Right lobe of liver (tissue), 6 donors: ENCODE data around the gene MYO18A. TPM values are rescaled to one million over a fixed set of nuclear protein-coding genes. Genes with fewer than 3 reads are reported as not detected.

ENCODE experiments used
- ATAC-seq, 4 donors: fragments of 200-7000 bp; cut with Tn5 transposase; one replicate each; pipeline ENCODE4 v1.9.1; 2020; ENCODE audit warnings: mild to moderate bottlenecking in 4 of 4, moderate library complexity in 4 of 4
- DNase-seq, 3 donors: peaks; one replicate each; pipeline ENCODE4 v3.0.0-alpha.2; 2020
- H3K27ac ChIP-seq, 3 donors: fragments of 200-600 bp; one replicate each; pipeline ENCODE4 v1.8.0; 2022
- H3K27me3 ChIP-seq, 2 donors: fragments of 200-600 bp; one replicate each; pipeline ENCODE4 v1.8.0; 2022
- H3K36me3 ChIP-seq, 4 donors: fragments of 200-600 bp; sonication (generic) in 1 of 4; one replicate each; pipeline versions ENCODE4 v1.5.1 to v1.8.0; 2017 to 2022; ENCODE audit warnings: control low read depth in 1 of 4
- H3K4me1 ChIP-seq, 4 donors: fragments of 200-600 bp; sonication (generic) in 1 of 4; one replicate each; pipeline versions ENCODE4 v1.5.1 to v1.8.0; 2017 to 2022; ENCODE audit warnings: control low read depth in 1 of 4
- H3K4me3 ChIP-seq, 3 donors: fragments of 200-600 bp; one replicate each; pipeline ENCODE4 v1.8.0; 2022
- H3K9me3 ChIP-seq, 4 donors: fragments of 200-600 bp; sonication (generic) in 1 of 4; one replicate each; pipeline versions ENCODE4 v1.5.1 to v1.8.0; 2017 to 2022; ENCODE audit warnings: control low read depth in 1 of 4
- POLR2A ChIP-seq: fragments of 450-650 bp; IDR thresholded peaks from one replicate; pipeline ENCODE4 v1.6.1; 2017; ENCODE audit warnings: antibody characterized with exemption, mild to moderate bottlenecking
- WGBS: methylation state at CpG from one replicate; pipeline ENCODE4 v1.1.6; 2018; ENCODE audit warnings: low coverage, low lambda C conversion rate; ENCODE audit not compliant: insufficient coverage; ENCODE audit errors: missing lambda C conversion rate; 5-methylcytosine and 5-hydroxymethylcytosine counted together
- intact Hi-C, 2 donors: fragments of 100-400 bp; cut with DNase I; formaldehyde crosslinking; loops; one replicate each; pipeline versions ENCODE4 v1.11.2 to v1.14.1; 2022
- total RNA-seq, 6 experiments: library from RNA; depleted of rRNA in 2 of 6; stranded (reverse); fragments of >200 nt in 2 of 6; fragmentation: NEBNext Ultra II Directional in 3 of 6; extraction: Animal tissue kit (Norgen Biotek cat#: 25700) in 3 of 6; gene quantifications; one replicate each; pipeline versions ENCODE4 v1.1.0 to v1.2.4, GENCODE V29; 2016 to 2023
- TF ChIP-seq, protein P1 (sequence below), 4 donors: fragments of 200-600 bp in 3 of 4; fragments of 450-650 bp in 1 of 4; IDR thresholded peaks; one replicate each; pipeline versions ENCODE4 v1.5.1 to v1.8.0; 2016 to 2022; ENCODE audit warnings: antibody characterized with exemption in 4 of 4, mild to moderate bottlenecking in 2 of 4
- donor health status: DM: no; HTN: yes; CAD: no.
- donor health status: DM: no; HTN: no; CAD: no.
- donor health status: DM: no; HTN: no; CAD: no.
- donor health status: DM: no; HTN: yes; CAD: no.
- donor health status: DM: no; HTN: yes; CAD: no.

Gene MYO18A
- total RNA-seq, 6 experiments from 2014 or later, result 50.1 to 98.2 (median 81.8) TPM

DNA sequence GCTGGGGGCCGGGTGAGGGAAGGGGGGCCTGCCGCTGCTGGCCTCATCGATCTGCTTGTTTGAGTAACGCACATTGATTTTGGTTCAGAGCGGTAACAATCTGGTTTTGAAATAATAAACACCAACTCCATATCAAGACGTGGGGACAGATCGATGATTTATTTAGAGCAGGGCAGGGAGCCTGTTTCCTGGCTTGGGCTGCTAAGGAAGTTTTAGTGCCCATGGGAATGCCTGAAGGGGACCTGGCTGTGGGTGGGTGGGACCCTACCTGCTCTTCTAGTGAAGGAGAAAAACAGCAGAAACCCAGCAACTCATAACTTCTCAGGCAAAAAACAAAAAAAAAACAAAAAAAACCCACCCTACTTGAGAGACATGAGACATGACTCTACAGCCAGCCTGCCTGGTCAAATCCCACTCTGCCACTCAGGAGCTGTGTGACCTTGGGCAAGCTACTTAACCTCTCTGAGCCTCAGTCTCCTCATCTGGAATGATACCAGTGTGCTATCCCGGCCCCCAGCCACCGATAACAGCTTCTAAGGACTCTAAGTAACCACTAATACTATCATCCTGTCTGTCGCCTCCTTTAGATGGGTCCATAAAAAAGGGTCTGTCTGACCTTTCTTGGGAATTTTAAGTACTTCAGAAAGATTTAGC lies 71.2 kb downstream of the MYO18A start:
- intact Hi-C loops, result loop anchor here in 1 of 2 donors (5.0 kb wide), 1 partner anchor 62 kb away; no protein-coding TSS in a partner anchor
- TF ChIP-seq, protein P1, sequence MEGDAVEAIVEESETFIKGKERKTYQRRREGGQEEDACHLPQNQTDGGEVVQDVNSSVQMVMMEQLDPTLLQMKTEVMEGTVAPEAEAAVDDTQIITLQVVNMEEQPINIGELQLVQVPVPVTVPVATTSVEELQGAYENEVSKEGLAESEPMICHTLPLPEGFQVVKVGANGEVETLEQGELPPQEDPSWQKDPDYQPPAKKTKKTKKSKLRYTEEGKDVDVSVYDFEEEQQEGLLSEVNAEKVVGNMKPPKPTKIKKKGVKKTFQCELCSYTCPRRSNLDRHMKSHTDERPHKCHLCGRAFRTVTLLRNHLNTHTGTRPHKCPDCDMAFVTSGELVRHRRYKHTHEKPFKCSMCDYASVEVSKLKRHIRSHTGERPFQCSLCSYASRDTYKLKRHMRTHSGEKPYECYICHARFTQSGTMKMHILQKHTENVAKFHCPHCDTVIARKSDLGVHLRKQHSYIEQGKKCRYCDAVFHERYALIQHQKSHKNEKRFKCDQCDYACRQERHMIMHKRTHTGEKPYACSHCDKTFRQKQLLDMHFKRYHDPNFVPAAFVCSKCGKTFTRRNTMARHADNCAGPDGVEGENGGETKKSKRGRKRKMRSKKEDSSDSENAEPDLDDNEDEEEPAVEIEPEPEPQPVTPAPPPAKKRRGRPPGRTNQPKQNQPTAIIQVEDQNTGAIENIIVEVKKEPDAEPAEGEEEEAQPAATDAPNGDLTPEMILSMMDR (IDR thresholded peaks at IDR 0.05), result no peak
- TF ChIP-seq POLR2A, result no peak
- DNase-seq (no peak), ATAC-seq (peak; percentile 25 to 59 (median 42))
- H3K9me3 ChIP-seq, result no peaks in the 10 kb centered on the region
- H3K27me3 ChIP-seq, result no peaks in the 10 kb centered on the region
- H3K4me3 ChIP-seq, result peak overlapping the region in 1 of 3 donors; percentile 13
- peaks cover 0 to 57% (median 29%) of the 10 kb centered on the region in 4 donors for H3K4me1 ChIP-seq
- peak overlapping the region in 2 of 3 donors; percentile 75 to 84 for H3K27ac ChIP-seq
- 37% methylated on average over 8 of the region's 10 CpGs for WGBS
- H3K36me3 ChIP-seq, result peaks cover 6 to 57% (median 22%) of the 10 kb centered on the region in 4 donors

DNA sequence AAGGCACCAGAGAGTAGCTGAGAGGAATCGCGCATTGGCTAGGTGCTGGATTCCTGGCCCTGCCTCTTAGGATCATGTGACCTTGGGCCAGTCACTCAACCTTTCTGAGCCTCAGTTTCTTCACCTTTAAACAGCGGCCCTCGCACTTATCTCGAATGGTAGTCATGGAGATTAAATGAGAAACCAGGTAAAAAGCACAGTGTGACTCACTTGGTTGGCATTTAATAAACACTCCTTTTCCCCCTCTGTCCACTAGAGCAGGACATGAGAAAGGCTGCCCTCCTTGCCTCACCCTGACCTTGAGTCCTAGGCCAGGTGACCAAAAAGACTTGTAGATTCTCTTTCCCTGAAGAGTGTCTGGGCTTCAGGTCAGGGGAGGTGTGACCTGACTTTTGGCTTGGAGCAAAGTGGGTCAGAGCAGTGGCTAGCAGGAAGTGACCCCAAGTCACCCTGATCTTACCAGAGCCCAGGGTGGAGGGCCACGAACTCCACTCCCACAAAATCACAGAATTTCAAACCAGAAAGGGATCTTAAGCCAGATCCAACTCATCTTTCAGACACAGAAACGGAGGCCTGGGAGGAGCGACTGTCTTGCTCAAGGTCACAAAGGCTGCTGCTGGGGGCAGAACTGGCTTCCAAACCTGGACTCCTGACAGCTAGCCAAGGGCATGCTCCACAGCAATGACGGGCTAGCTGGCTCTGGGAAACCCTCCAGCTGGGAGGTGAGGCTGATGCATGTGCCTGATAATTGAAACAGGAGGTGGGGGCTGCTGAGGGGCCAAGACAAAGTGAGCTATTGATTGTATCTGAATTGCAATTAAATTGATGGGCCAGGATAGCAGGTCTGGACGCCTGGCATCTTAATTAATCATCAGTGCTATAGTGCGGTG lies 72.0 kb downstream of the MYO18A start:
- peaks cover 6 to 58% (median 23%) of the 10 kb centered on the region in 4 donors for H3K36me3 ChIP-seq
- 35% methylated on average over 9 of the region's 11 CpGs for WGBS
- no peaks in the 10 kb centered on the region for H3K9me3 ChIP-seq
- intact Hi-C loops, result loop anchor here in 1 of 2 donors (5.0 kb wide), 1 partner anchor 61 kb away; no protein-coding TSS in a partner anchor
- peak; percentile 68 to 80 (median 74) for ATAC-seq
- TF ChIP-seq, protein P1 (IDR thresholded peaks at IDR 0.05), result peak in 1 of 4 donors; percentile 31
- TF ChIP-seq POLR2A, result no peak
- H3K27me3 ChIP-seq, result no peaks in the 10 kb centered on the region
- H3K4me3 ChIP-seq, result peak overlapping the region in 1 of 3 donors; percentile 13
- H3K4me1 ChIP-seq, result peaks cover 0 to 57% (median 29%) of the 10 kb centered on the region in 4 donors
- peak overlapping the region; percentile 75 to 84 (median 77) for H3K27ac ChIP-seq
- peak; percentile 86 to 96 (median 94) for DNase-seq

DNA sequence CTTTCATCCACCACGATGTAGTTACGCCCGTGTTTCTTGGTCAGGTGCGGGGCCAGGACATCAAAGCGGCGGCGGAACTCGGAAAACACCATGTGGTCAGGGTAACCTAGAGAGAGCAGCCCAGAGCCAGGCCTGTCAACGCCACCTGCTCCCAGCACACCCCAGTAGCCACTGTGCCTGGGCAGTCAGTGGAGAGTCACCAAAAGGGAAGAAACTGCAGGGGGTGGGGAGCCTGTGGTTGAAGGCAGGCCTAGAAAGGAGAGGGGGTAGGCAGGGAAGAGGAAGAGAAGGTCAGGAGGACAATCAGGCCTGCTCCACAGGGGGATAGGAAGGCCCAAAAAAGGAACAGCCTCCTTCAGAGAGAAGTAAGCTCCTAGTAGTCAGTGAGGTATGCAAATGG lies 73.1 kb downstream of the MYO18A start:
- peaks cover 0 to 51% (median 27%) of the 10 kb centered on the region in 4 donors for H3K4me1 ChIP-seq
- H3K4me3 ChIP-seq, result no peak overlapping the region
- peak in 1 of 4 donors; percentile 1 for ATAC-seq
- 78% methylated on average over 6 of the region's 9 CpGs for WGBS
- TF ChIP-seq, protein P1 (IDR thresholded peaks at IDR 0.05), result no peak
- no peak for TF ChIP-seq POLR2A
- H3K9me3 ChIP-seq, result no peaks in the 10 kb centered on the region
- intact Hi-C loops, result loop anchor here in 1 of 2 donors (5.0 kb wide), 1 partner anchor 60 kb away; no protein-coding TSS in a partner anchor
- peaks cover 6 to 66% (median 26%) of the 10 kb centered on the region in 4 donors for H3K36me3 ChIP-seq
- peak overlapping the region in 2 of 3 donors; percentile 75 to 84 for H3K27ac ChIP-seq
- no peaks in the 10 kb centered on the region for H3K27me3 ChIP-seq
- DNase-seq, result peak in 1 of 3 donors; percentile 30

GRCh38 chr17:29103341-29103740 lies 76.9 kb downstream of the MYO18A start:
- no CpG with 5 or more reads among the region's 4 CpGs for WGBS
- Histone ChIP-seq H3K4me1 (peaks cover 0 to 13% (median 8%) of the 10 kb centered on the region in 4 donors), H3K27me3 (no peaks in the 10 kb centered on the region), H3K36me3 (peaks cover 6 to 82% (median 29%) of the 10 kb centered on the region in 4 donors), H3K27ac (no peak overlapping the region), H3K4me3 (no peak overlapping the region), H3K9me3 (no peaks in the 10 kb centered on the region)
- ATAC-seq (no peak), DNase-seq (no peak)
- TF ChIP-seq POLR2A, result no peak
- TF ChIP-seq, protein P1 (IDR thresholded peaks at IDR 0.05), result no peak
- intact Hi-C loops, result no loop called here
